KBM-7 (cell line): ENCODE data around the gene ZDHHC8.
A peak's percentile ranks its signal among the peaks of the same experiment; 100 is the strongest.

Source experiments
- DNase-seq: peaks from one replicate; pipeline ENCODE4 v3.0.0-alpha.2; 2015
- in situ Hi-C: fragments of 300-500 bp; cut with MboI; formaldehyde crosslinking; loops from 2 replicates; pipeline ENCODE4 v1.14.3; 2020; ENCODE audit warnings: low sequenced_read_pairs, low pct_unique_long_range_greater_than_20kb, mixed read lengths

ZDHHC8 gene

DNA sequence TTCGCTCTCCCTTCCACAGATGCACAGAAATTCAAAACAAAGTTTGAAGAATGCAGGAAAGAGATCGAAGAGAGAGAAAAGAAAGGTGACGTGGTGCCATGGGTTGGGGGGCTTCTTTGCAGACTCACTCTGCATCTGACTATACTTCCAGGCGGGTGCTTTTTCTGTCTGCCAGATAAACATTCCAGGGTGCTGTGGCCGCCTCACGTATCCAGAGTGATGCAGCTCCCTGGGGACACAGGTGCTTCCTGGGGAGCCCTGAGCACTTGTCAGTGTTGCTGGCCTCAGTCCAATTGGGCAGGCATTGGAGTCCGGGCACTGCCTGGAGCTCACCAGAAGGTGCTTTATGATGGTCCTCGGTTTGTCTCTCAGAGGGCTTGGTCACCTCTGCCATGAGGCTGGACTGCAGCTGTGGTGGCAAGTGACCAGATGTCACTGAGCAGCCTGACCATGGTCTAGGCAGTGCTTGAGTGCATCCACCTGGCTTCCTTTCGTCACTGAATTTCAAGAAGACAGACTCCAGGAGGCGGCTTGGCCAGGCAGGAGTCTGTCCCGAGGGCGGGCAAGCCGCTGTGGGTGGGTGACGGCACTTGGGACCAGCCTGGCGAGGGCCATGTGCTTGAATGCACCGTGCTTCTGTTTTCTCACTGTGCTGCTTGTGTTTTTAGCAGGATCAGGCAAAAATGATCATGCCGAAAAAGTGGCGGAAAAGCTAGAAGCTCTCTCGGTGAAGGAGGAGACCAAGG lies 5.1 kb upstream of the ZDHHC8 start:
- in situ Hi-C loops: no loop called here
- no peak for DNase-seq

DNA sequence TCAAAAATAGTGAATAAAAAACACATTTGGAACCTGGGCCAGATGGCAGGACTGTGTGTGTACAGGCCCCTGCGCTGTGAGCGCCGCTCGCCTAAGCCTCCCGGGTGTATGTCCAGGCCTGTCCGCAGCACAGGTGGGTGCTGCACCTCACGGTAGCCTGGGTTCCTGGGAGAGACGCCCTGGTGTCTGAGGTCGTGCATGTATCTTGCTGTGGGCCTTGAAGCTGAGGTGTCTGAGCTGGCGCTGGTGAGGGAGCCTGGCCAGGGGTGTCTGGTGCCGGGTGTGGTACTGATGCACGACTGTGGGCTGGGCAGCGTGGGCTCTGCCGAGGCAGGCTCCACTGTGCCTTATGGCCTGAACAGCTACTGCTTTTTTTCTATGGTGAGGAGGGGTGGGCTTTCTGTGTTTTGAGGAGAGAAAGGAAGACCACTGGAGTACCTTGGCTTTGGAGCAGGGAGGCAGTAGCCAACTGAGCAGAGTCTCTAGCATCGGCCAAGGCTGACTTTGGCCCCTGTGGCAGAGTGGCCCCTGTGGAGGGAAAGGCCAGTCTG lies 4.2 kb upstream of the ZDHHC8 start:
- in situ Hi-C loops: no loop called here
- no peak for DNase-seq

DNA sequence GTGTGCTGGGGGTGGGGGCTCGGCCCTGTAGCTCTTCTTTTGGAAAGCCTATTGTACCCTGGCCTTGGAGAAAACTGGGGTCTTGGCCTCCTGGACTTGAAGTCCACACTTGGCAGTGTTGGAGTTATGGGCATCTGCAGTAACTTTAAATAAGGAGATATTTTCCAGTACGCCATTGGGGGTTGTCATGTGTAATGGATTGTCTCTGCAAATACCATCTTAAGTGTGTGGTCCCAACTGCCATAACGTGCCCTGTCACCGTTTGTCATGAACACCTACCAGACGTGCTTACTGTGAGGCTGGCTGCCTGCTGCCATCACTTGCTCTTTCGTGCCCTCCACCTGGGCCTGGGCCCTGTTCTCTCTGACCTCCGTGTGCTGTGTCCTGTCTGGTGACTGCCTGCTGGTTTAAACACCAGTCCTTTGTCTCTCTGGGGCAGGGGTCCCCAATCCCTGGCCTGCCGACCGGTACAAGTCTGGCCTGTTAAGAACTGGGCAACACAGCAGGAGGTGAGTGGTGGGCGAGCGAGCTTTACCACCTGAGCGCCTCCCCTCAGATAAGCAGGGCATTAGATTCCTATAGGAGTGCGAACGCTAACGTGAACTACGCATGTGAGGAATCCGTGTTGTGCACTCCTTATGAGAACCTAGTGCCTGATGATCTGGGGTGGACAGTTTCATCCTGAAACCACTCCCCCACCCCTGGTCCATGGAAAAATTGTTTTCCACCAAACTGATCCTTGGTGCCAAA lies 3.6 kb upstream of the ZDHHC8 start:
- DNase-seq: no peak
- in situ Hi-C loops: no loop called here

DNA sequence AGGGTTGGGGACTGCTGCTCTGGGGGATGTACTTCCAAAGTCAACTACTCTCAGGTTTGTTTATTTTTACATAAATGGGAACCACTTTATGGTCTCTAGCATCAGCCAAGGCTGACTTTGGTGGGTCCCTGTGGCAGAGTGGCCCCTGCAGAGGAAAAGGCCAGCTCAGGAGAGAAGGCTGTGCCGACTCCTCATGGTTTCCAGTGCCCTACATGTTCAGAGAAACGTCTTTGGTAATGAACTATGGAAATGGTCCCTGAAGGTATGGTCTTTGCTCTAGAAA lies 3.0 kb upstream of the ZDHHC8 start:
- in situ Hi-C loops: no loop called here
- no peak for DNase-seq

- DNase-seq: peak; percentile 58
- in situ Hi-C loops: no loop called here
These were observed 2.5 kb upstream of the ZDHHC8 start for GRCh38 chr22:20128902-20129746.

DNA sequence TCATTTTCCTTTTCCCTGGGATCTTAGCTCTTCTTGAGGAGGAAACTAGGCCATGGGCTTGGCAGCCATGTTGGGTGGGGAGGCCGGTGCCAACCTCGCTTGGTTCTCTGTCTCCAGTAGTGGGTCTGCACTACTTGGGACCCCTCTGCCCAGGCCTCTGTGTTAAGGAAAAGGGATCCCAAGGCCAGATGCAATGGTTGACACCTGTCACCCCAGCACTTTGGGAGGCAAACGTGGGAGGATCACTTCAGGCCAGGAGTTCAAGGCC lies 1.9 kb upstream of the ZDHHC8 start:
- no peak for DNase-seq
- in situ Hi-C loops: no loop called here

DNA sequence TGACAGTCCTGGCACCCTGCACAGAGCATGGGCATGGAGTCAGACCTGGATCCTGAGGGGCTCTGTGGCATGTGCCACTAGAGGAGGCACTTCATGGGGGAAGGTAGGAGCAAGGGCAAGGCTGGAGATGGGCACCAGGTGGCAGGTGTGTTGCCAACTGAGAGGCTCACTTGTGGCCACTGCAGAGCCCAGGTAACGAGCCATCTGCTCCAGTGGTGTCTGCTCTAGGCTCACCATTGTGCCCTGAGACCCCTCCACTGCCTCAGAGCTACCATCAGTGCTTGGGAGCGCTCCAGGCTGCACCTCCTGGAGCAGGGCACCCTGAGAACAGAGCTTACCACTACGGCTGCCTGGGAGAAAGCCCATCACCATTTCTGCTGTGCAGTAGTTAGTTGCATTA lies 1.3 kb upstream of the ZDHHC8 start:
- DNase-seq: no peak
- in situ Hi-C loops: no loop called here

GRCh38 chr22:20130731-20131596 lies 640 bp upstream of the ZDHHC8 start:
- in situ Hi-C loops: no loop called here
- peak; percentile 57 for DNase-seq

DNA sequence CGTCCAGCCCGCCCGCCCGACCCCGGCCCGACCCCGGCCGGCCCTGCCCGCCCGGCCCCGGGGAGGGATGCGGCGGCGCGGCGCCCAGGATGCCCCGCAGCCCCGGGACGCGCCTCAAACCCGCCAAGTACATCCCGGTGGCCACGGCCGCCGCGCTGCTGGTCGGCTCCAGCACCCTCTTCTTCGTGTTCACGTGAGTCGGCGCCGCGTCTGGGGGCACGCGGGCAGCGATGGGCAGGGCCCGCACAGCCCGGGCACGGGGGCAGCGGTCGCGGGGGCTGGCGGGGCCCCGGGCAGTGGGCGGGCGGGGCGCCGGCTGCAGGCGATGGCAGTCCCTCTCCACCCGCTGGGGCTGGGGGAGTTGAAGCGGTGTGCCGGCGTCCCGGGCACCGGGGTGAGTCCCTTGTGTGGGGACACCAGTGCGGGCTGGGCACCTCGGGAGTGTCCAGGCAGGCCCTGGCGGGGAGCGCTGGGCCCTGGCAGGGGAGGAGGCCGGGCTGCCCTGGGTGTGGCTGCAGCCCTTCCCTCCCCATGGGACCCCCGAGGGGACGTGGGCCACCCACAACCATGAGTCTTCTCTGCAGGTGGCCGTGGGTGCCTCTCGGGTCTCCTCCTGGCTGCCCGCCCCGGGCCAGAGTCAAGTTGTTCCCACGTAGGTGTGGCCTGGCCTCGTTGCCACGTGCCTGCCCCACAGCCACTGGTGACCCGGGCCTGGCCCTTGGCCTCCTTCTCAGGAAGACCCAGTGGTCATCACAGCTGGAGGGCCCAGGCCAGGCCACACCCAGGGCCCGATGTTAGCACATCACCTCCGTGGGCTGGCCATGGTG lies 468 bp downstream of the ZDHHC8 start:
- no peak for DNase-seq
- in situ Hi-C loops: no loop called here

DNA sequence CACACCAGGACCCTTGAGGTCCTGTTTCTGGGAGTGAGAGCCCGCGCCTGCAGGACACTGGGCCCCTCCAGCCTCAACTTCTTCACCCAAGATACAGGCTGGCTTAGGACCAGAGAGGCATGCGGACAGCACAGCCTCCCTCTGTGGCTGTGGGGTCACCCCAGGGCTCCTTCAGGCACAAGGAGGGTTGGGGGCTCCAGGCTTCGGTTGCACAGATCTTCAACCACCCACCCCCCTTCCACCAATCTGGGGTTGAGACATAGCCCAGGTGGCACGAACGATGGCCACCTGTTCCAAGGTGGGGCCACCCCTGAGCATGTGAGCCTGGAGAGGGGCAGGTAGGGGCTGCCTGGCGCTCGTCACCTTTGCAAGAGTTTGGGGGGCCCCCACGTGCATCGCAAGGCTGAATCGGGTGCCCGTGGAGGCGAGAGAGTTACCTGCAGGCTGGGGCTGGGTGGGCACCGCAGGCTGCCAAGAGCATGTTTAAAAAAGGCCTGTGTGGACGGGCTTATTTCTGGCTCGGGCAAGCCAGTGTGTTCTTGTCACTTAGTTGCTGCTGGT lies 1.2 kb downstream of the ZDHHC8 start:
- in situ Hi-C loops: no loop called here
- no peak for DNase-seq

- DNase-seq: no peak
- in situ Hi-C loops: no loop called here
These were observed 2.4 kb downstream of the ZDHHC8 start for GRCh38 chr22:20133930-20134549.

- in situ Hi-C loops: no loop called here
- no peak for DNase-seq
These were observed 3.7 kb downstream of the ZDHHC8 start for GRCh38 chr22:20135265-20135664.

- in situ Hi-C loops: no loop called here
- DNase-seq: no peak
These were observed 4.4 kb downstream of the ZDHHC8 start for GRCh38 chr22:20135806-20136602.

DNA sequence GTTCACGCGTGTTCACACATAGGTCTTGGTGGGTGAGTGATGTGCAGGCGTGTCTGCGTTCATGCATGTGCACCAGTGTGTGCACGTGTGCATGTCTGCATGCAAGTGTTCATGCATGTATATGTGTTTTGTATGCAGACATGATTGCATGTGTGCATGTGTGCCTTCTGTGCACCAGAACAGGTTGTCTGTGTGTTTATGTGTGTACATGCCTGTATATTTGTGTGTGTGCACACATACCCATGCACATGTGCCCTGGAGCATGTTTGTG lies 4.9 kb downstream of the ZDHHC8 start:
- no peak for DNase-seq
- in situ Hi-C loops: no loop called here

- no peak for DNase-seq
- in situ Hi-C loops: no loop called here
These were observed 5.5 kb downstream of the ZDHHC8 start for GRCh38 chr22:20137113-20137512.

DNA sequence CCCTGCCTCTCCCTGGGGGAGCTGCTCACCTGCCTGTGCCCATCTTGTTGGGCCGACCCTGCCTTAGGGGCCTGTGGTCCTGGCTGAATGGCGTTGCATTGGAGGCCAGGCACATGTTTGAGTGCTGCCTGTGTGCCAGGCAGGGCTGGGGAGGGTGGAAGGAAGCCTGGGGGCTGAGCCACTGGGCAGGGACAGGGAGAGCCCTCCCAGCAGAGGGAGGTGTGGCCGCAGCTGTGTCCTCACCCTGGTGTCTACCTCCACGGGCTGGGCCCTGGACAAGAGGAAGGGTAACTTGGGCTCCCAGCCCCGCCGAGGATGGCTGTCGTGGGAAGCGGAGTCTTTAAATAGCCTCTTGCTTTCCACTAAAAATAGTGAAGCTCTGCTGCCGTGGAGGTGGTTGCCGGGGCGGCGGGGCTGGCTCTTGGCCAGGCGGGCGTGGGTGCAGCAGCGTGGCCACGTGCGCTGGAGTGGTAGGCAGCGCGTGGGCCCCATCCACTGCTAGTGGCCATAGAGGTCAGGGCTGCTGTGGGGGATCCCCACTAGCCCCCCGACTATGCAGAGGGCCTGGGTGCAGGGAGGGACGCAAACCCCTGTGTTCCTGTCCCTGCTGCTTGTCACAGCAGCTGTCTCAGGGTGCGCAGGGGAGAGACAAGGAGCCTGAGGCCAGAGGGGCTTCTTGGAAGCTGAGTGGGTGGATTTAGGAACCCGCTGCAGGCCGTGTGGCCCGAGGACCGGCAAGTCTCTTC lies 6.2 kb downstream of the ZDHHC8 start:
- DNase-seq: no peak
- in situ Hi-C loops: no loop called here

- in situ Hi-C loops: no loop called here
- no peak for DNase-seq
These were observed 6.8 kb downstream of the ZDHHC8 start for GRCh38 chr22:20138417-20138738.
